ENCODE data around the gene CORO1C.

DNA sequence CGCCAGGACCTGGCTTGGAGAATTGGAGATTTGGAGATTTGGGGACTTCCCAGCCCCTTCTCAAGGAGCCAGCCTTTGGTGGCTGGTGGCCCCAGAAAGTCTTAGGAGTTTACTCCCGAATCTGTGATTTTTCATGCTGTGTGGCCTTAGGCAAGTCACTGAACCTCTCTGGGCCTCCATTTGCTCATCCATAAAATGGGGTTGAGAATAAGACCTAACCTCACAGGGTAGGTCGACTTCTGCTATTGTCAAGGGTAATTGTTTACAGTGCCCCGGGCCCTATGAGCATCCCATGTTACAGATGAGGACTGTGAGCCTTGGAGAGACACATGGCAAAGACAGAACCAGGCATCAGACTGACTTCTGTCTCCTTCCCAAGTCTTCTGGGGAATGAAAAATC lies 117.3 kb downstream of the CORO1C start:
- TF ChIP-seq REST (IDR thresholded peaks at IDR 0.05; ENCODE audit: low read depth): no peak
- TF ChIP-seq, protein P1, sequence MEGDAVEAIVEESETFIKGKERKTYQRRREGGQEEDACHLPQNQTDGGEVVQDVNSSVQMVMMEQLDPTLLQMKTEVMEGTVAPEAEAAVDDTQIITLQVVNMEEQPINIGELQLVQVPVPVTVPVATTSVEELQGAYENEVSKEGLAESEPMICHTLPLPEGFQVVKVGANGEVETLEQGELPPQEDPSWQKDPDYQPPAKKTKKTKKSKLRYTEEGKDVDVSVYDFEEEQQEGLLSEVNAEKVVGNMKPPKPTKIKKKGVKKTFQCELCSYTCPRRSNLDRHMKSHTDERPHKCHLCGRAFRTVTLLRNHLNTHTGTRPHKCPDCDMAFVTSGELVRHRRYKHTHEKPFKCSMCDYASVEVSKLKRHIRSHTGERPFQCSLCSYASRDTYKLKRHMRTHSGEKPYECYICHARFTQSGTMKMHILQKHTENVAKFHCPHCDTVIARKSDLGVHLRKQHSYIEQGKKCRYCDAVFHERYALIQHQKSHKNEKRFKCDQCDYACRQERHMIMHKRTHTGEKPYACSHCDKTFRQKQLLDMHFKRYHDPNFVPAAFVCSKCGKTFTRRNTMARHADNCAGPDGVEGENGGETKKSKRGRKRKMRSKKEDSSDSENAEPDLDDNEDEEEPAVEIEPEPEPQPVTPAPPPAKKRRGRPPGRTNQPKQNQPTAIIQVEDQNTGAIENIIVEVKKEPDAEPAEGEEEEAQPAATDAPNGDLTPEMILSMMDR (IDR thresholded peaks at IDR 0.05 in 2 of 3, conservative IDR thresholded peaks at IDR 0.05 in 1 of 3; ENCODE audit: borderline replicate concordance in 1 of 3, insufficient read depth in 1 of 3, low read depth in 2 of 3, low read length in 2 of 3): no peak

Data from HCT116 (cell line).